ENCODE data around the gene YIPF6. TPM values are rescaled to one million over a fixed set of nuclear protein-coding genes. Genes with fewer than 3 reads are reported as not detected.

The YIPF6 gene
- polyA plus RNA-seq (2011; rRNA removed), result 28.6 and 38.5 TPM in 2 replicates
- 12.7 and 15.3 TPM in 2 replicates for polyA minus RNA-seq (2011; rRNA and poly(A)+ RNA removed)

DNA sequence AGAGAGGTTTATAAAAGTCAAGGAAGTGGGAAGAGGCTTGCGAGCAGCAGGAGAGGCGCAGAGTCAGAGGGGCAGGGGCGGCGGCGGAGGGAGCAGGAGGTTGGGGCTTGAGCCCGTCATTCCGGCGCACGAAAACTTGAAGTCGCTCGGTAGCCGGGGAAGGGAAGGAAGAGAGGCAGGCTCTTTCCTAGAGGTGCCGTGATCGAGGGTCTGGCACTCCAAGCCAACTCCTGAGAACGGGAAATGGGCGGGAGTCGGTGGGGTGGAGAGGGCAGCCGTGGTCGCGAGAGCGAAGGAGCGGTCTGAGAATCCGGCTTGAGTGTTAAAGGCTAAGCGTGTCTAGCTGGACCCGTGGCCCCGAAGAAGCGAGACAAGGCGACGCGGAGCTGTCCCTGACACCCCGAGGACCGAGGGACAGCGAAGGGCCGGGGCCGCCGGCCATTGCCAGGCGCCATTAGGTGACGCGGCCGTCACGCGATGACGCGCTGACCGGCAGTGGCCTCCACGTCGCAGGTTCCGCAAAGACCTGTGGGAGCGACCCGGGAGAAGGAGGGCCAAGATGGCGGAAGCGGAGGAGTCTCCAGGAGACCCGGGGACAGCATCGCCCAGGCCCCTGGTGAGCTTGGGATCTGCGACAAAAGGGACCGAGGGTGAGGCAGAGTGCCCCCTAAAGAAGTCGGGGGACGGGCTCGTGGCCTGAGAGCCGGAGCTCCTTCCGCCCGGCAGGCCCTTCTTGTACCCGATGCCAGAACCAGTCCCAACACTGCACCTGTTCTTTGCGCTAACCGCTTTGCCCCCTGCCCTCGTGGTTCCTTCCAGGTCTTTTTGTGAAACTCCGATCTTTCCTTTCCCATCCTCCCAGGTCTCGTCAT, at the start of gene YIPF6:
YIPF6 (plus strand) TSS at position 544 of the 872 bp plus-strand sequence; CDS start at position 560, 16 bp downstream.
- POLR2A ChIA-PET, result no interaction called here
- TF ChIP-seq CTCF (IDR thresholded peaks at IDR 0.05; ENCODE audit: low read depth, low read length), result no peak
- no peaks in the 10 kb centered on the region for H3K9me3 ChIP-seq (ENCODE audit: control insufficient read depth, insufficient read depth, low read length)
- peak within 1 kb of the TSS; percentile 87 for H3K27ac ChIP-seq (ENCODE audit: low read depth, low read length)
- no peaks in the 10 kb centered on the region for H3K27me3 ChIP-seq (ENCODE audit: control insufficient read depth, insufficient read depth, low read length)
- peak within 1 kb of the TSS; percentile 79 for H3K4me3 ChIP-seq (ENCODE audit: low read depth, low read length)
- CTCF ChIA-PET, result interaction anchor here (0.9 to 3.7 kb wide), 3 partner anchors 212 to 302 kb away, joined by 3 to 19 read pairs (median 4); no protein-coding TSS in a partner anchor
- no peak for DNase-seq (ENCODE audit: low read depth, low spot score)

GRCh38 chrX:68451720-68452119, 47.1 kb upstream of the YIPF6 start:
- Histone ChIP-seq H3K27me3 (ENCODE audit: control insufficient read depth, insufficient read depth, low read length) (no peaks in the 10 kb centered on the region), H3K27ac (ENCODE audit: low read depth, low read length) (no peak overlapping the region), H3K9me3 (ENCODE audit: control insufficient read depth, insufficient read depth, low read length) (no peaks in the 10 kb centered on the region), H3K4me3 (ENCODE audit: low read depth, low read length) (no peak overlapping the region)
- CTCF ChIA-PET, result interaction anchor here (0.6 kb wide), 1 partner anchor 255 kb away, joined by 3 read pairs; no protein-coding TSS in a partner anchor
- POLR2A ChIA-PET, result no interaction called here
- no peak for TF ChIP-seq CTCF (IDR thresholded peaks at IDR 0.05; ENCODE audit: low read depth, low read length)
- no peak for DNase-seq (ENCODE audit: low read depth, low spot score)

- TF ChIP-seq CTCF (IDR thresholded peaks at IDR 0.05; ENCODE audit: low read depth, low read length), result no peak
- ChIA-PET CTCF (interaction anchor here (0.6 kb wide), 1 partner anchor 258 kb away, joined by 4 read pairs; no protein-coding TSS in a partner anchor), POLR2A (no interaction called here)
- H3K27ac ChIP-seq (ENCODE audit: low read depth, low read length), result no peak overlapping the region
- no peak overlapping the region for H3K4me3 ChIP-seq (ENCODE audit: low read depth, low read length)
- H3K27me3 ChIP-seq (ENCODE audit: control insufficient read depth, insufficient read depth, low read length), result no peaks in the 10 kb centered on the region
- H3K9me3 ChIP-seq (ENCODE audit: control insufficient read depth, insufficient read depth, low read length), result no peaks in the 10 kb centered on the region
- DNase-seq (ENCODE audit: low read depth, low spot score), result no peak
Measured at GRCh38 chrX:68454476-68455150, 44.2 kb upstream of the YIPF6 start.

GRCh38 chrX:68455151-68455510, 43.7 kb upstream of the YIPF6 start:
- Histone ChIP-seq H3K4me3 (ENCODE audit: low read depth, low read length) (no peak overlapping the region), H3K27me3 (ENCODE audit: control insufficient read depth, insufficient read depth, low read length) (no peaks in the 10 kb centered on the region), H3K27ac (ENCODE audit: low read depth, low read length) (no peak overlapping the region), H3K9me3 (ENCODE audit: control insufficient read depth, insufficient read depth, low read length) (no peaks in the 10 kb centered on the region)
- ChIA-PET CTCF (no interaction called here), POLR2A (no interaction called here)
- no peak for DNase-seq (ENCODE audit: low read depth, low spot score)
- TF ChIP-seq CTCF (IDR thresholded peaks at IDR 0.05; ENCODE audit: low read depth, low read length), result no peak

DNA sequence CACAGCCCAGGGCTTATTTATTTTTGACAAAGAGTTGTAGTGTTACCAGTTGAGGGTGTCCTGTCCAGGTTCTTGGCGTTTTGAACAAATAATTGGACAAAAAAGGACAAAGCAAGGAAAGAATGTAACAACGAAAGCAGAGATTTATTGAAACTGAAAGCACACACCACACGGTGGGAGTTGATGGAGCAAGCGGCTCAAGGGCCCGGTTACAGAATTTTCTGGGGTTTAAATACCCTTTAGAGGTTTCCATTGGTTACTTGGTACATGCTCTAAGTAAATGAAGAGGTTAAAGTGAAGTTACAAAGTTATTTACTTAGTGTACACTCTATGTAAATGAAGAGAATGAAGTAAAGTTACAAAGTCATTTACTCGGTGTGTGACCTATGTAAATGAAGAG, 37.8 kb upstream of the YIPF6 start:
- no peak for TF ChIP-seq CTCF (IDR thresholded peaks at IDR 0.05; ENCODE audit: low read depth, low read length)
- Histone ChIP-seq H3K27me3 (ENCODE audit: control insufficient read depth, insufficient read depth, low read length) (no peaks in the 10 kb centered on the region), H3K9me3 (ENCODE audit: control insufficient read depth, insufficient read depth, low read length) (no peaks in the 10 kb centered on the region), H3K4me3 (ENCODE audit: low read depth, low read length) (no peak overlapping the region), H3K27ac (ENCODE audit: low read depth, low read length) (no peak overlapping the region)
- POLR2A ChIA-PET, result no interaction called here
- DNase-seq (ENCODE audit: low read depth, low spot score), result no peak
- CTCF ChIA-PET, result no interaction called here
